Measurements from ENCODE around the gene NAA60.

GRCh38 chr16:3458852-3459361 is 15.4 kb downstream of the NAA60 start:
- TF ChIP-seq POLR2A (IDR thresholded peaks at IDR 0.05) (no peak), CTCF (IDR thresholded peaks at IDR 0.05) (no peak)
